ENCODE measurements around the gene DYNLT2.

DNA sequence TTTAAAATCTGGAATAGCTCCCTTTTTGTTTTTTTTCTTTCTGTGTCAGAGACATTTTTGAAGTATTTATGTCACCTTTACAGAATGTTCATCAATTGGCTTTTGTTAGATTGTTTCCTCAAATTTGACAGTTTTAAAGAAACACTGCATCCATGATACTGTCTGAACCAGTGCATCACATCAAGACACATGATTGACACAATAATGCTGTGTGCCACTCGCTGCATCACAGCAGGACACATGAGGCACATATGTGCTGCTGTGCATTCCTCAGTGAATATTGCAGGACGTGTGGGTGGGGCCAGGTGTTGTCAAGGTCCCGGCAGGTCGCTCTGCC, 37.4 kb upstream of the DYNLT2 start:
- TF ChIP-seq, protein P1, sequence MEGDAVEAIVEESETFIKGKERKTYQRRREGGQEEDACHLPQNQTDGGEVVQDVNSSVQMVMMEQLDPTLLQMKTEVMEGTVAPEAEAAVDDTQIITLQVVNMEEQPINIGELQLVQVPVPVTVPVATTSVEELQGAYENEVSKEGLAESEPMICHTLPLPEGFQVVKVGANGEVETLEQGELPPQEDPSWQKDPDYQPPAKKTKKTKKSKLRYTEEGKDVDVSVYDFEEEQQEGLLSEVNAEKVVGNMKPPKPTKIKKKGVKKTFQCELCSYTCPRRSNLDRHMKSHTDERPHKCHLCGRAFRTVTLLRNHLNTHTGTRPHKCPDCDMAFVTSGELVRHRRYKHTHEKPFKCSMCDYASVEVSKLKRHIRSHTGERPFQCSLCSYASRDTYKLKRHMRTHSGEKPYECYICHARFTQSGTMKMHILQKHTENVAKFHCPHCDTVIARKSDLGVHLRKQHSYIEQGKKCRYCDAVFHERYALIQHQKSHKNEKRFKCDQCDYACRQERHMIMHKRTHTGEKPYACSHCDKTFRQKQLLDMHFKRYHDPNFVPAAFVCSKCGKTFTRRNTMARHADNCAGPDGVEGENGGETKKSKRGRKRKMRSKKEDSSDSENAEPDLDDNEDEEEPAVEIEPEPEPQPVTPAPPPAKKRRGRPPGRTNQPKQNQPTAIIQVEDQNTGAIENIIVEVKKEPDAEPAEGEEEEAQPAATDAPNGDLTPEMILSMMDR (conservative IDR thresholded peaks at IDR 0.05 in 1 of 2, IDR thresholded peaks at IDR 0.05 in 1 of 2; ENCODE audit: low read depth in 1 of 2, low read length in 2 of 2) = no peak
- TF ChIP-seq EZH2 (IDR thresholded peaks at IDR 0.05; ENCODE audit: low read length, missing control alignments) = no peak
